Astrocyte (in vitro differentiated cells and primary cell): ENCODE results near the gene RAD52.

Experiments used
- EZH2 ChIP-seq: IDR thresholded peaks from 2 replicates; pipeline ENCODE4 v1.6.1; 2012; ENCODE audit warnings: mild to moderate bottlenecking, low read length, inconsistent platforms; ENCODE audit not compliant: insufficient read depth
- TF ChIP-seq, protein P1 (sequence below): IDR thresholded peaks from 2 replicates; pipeline ENCODE4 v1.5.1; 2011; ENCODE audit warnings: low read depth, mild to moderate bottlenecking, inconsistent platforms, low read length, moderate library complexity; ENCODE audit not compliant: insufficient read depth

DNA sequence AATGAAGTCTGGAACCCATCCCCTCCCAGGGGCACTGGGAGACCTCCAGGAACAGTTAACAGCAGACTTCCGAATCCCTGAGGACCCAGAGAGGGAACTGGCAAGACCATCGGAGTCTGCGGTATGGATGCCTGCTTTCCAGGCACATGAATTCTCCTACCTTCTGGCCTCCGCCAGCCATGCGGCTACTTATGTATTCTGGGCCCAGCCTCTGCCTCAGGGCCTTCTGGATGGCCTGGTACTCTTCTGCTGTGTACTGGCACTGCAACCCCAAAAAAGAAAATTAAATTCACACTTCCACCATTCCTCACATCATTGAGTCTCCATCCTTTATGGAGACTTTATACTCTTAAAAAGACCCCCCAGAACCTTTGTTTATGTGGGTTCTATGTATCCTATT, 18.4 kb downstream of the RAD52 start:
- no peak for TF ChIP-seq EZH2
- TF ChIP-seq, protein P1, sequence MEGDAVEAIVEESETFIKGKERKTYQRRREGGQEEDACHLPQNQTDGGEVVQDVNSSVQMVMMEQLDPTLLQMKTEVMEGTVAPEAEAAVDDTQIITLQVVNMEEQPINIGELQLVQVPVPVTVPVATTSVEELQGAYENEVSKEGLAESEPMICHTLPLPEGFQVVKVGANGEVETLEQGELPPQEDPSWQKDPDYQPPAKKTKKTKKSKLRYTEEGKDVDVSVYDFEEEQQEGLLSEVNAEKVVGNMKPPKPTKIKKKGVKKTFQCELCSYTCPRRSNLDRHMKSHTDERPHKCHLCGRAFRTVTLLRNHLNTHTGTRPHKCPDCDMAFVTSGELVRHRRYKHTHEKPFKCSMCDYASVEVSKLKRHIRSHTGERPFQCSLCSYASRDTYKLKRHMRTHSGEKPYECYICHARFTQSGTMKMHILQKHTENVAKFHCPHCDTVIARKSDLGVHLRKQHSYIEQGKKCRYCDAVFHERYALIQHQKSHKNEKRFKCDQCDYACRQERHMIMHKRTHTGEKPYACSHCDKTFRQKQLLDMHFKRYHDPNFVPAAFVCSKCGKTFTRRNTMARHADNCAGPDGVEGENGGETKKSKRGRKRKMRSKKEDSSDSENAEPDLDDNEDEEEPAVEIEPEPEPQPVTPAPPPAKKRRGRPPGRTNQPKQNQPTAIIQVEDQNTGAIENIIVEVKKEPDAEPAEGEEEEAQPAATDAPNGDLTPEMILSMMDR: no peak
